Thyroid gland (tissue), 4 donors: Measurements from ENCODE around the gene EPHA2. TPM values are rescaled to one million over a fixed set of nuclear protein-coding genes. Genes with fewer than 3 reads are reported as not detected.

Experiments used
- DNase-seq, 2 donors: peaks; one replicate each; pipeline ENCODE4 v3.0.0-alpha.2; 2019
- H3K27ac ChIP-seq, 3 donors: fragments of 200-600 bp; sonication (generic); 1 replicate in 2 of 3; 2 replicates in 1 of 3; pipeline ENCODE4 v1.5.1; 2016 to 2019; ENCODE audit warnings: mild to moderate bottlenecking in 1 of 3, moderate library complexity in 1 of 3
- H3K27me3 ChIP-seq: fragments of 200-600 bp; sonication (generic); one replicate; pipeline ENCODE4 v1.5.1; 2019
- H3K36me3 ChIP-seq, 2 donors: fragments of 200-600 bp; sonication (generic); one replicate each; pipeline ENCODE4 v1.5.1; 2016 to 2019
- H3K4me1 ChIP-seq, 2 donors: fragments of 200-600 bp; sonication (generic); one replicate each; pipeline ENCODE4 v1.5.1; 2017 to 2019
- H3K4me3 ChIP-seq, 3 donors: fragments of 200-600 bp; sonication (generic); replicated peaks in 1 of 3; 1 replicate in 2 of 3; 2 replicates in 1 of 3; pipeline ENCODE4 v1.5.1; 2016; ENCODE audit warnings: mild to moderate bottlenecking in 1 of 3
- H3K9me3 ChIP-seq: fragments of 200-600 bp; sonication (generic); one replicate; pipeline ENCODE4 v1.5.1; 2017
- POLR2A ChIP-seq, 2 donors: fragments of 450-650 bp; IDR thresholded peaks; one replicate each; pipeline ENCODE4 v1.6.1; 2017; ENCODE audit warnings: antibody characterized with exemption in 2 of 2, mild to moderate bottlenecking in 2 of 2, moderate library complexity in 1 of 2
- WGBS, 2 donors: methylation state at CpG; one replicate each; pipeline ENCODE4 v1.1.5; 2017; 5-methylcytosine and 5-hydroxymethylcytosine counted together
- intact Hi-C: fragments of 100-400 bp; cut with DNase I; formaldehyde crosslinking; loops from one replicate; pipeline ENCODE4 v1.15.1; 2023
- total RNA-seq, 4 donors: library from RNA; depleted of rRNA; stranded (reverse); fragments of >200 nt; gene quantifications; one replicate each; pipeline ENCODE4 v1.2.3, GENCODE V29; 2016
- TF ChIP-seq, protein P1 (sequence below), 6 experiments: fragments of 200-600 bp in 3 of 6; fragments of 450-650 bp in 3 of 6; sonication (generic) in 3 of 6; IDR thresholded peaks; one replicate each; pipeline ENCODE4 v1.5.1; 2016 to 2019; ENCODE audit warnings: antibody characterized with exemption in 6 of 6, mild to moderate bottlenecking in 2 of 6, inconsistent platforms in 1 of 6, moderate library complexity in 1 of 6

EPHA2 gene
- total RNA-seq, 4 donors from 2014 or later: 22.3 to 53.2 (median 29.3) TPM

DNA sequence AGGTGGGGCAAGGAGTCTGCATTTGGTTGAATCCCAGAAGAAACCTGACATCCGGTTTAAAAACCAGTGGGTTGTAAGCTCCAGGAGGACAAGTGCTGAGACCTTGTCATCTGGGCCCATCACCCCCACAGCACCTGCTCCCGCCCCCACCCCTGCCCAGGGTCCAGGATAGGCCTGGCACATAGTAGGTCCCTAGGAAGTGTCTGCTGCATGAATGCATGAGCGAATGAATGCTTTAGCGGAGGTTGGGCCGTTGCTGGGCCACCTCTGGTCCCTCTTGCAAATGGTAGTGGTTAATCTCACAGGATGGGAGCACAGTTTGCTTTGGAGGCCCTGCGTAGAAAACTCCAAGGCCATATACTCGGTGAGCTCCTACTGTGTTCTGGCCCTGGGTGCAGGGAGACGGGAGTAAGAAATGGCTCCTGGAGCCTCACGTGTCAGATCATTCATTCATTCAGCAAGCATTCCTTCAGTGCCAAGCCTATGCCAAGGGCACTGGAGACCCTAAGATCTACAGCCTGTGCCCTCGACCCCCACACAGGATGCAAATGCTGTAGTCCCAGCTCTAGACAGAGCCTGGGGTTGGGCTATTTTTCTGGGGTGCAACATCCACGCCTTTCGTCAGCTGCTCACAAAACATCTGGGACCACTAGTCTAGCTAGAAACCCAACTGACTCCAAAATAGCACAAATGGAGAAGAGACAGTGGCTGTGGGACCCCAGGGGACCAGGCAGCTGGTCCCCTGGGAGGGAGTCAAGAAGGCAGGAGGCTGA lies 28.9 kb downstream of the EPHA2 start:
- Histone ChIP-seq H3K36me3 (peaks cover 59 to 60% of the 10 kb centered on the region in 2 donors), H3K9me3 (no peaks in the 10 kb centered on the region), H3K27me3 (no peaks in the 10 kb centered on the region), H3K4me3 (no peak overlapping the region), H3K4me1 (peaks cover 0 to 10% of the 10 kb centered on the region in 2 donors), H3K27ac (peak overlapping the region in 2 of 3 donors; percentile 24 to 61)
- intact Hi-C loops: no loop called here
- 89 to 93% methylated on average over 10 to 12 of the region's 12 CpGs for WGBS, 2 donors
- no peak for TF ChIP-seq POLR2A (IDR thresholded peaks at IDR 0.05)
- TF ChIP-seq, protein P1, sequence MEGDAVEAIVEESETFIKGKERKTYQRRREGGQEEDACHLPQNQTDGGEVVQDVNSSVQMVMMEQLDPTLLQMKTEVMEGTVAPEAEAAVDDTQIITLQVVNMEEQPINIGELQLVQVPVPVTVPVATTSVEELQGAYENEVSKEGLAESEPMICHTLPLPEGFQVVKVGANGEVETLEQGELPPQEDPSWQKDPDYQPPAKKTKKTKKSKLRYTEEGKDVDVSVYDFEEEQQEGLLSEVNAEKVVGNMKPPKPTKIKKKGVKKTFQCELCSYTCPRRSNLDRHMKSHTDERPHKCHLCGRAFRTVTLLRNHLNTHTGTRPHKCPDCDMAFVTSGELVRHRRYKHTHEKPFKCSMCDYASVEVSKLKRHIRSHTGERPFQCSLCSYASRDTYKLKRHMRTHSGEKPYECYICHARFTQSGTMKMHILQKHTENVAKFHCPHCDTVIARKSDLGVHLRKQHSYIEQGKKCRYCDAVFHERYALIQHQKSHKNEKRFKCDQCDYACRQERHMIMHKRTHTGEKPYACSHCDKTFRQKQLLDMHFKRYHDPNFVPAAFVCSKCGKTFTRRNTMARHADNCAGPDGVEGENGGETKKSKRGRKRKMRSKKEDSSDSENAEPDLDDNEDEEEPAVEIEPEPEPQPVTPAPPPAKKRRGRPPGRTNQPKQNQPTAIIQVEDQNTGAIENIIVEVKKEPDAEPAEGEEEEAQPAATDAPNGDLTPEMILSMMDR (IDR thresholded peaks at IDR 0.05): no peak
- no peak for DNase-seq

DNA sequence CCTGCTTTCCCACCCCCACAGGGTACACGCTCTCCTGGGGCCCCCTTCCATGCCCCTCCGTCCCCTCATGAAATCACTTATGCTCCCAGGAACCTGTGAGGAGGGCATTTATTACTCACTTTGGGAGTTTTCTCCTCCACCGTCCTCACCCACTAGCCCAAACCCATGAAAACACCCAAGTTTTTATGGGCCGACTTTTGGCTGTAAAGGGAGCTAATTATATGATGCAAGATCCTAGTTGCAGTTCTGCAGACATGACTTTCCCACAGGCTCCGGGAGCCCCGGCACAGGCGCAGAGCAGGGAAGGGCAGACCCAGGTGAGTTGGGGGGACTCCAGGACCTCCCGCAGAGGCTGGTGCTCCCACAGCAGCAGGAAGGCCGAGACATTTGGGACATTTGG lies 29.7 kb downstream of the EPHA2 start:
- TF ChIP-seq, protein P1 (IDR thresholded peaks at IDR 0.05): no peak
- no peak for TF ChIP-seq POLR2A (IDR thresholded peaks at IDR 0.05)
- DNase-seq: no peak
- intact Hi-C loops: no loop called here
- Histone ChIP-seq H3K27ac (no peak overlapping the region), H3K9me3 (no peaks in the 10 kb centered on the region), H3K4me3 (no peak overlapping the region), H3K27me3 (no peaks in the 10 kb centered on the region), H3K4me1 (peaks cover 0 to 17% of the 10 kb centered on the region in 2 donors), H3K36me3 (peaks cover 54% of the 10 kb centered on the region in 2 donors)
- 93 to 95% methylated on average over 8 to 9 of the region's 9 CpGs for WGBS, 2 donors

DNA sequence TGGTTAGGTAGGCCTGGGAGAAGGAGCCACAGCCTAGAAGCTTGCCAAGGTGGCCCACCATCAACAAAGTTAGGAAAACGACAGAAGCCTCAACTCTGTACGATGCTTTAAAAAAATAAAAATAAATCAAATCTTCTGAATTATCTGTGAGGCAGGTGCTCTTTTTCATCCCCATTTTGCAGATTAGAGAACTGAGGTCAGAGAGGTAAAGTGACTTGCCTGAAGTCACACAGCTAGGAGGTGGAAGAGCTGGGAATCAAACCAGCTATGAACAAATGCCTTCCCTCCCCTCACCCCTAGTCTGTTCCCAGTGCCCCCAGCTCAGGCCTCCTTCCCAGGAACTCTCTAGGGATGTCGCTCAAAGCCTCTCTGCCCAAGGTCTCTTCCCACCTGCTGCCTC lies 30.4 kb downstream of the EPHA2 start:
- DNase-seq: no peak

DNA sequence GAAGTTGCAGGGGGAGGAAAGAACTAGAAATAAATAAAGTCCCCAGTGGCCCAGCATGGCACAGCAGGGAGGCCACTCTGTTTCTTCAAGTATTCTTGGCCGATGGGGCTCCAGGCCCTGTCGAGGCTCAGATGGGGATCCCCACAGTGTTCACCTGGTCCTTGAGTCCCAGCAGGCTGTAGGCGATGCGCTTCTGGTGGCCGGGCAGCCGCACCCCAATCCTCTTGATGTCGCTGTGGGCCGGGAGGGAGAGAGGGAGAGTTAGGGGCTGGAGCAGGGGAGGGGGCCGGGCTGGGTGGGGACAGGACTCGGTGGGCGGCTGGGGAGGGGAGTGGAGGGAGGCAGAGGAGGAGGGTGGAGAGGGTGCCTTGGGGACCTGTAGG lies 30.8 kb downstream of the EPHA2 start:
- TF ChIP-seq, protein P1 (IDR thresholded peaks at IDR 0.05): no peak
- no peak overlapping the region for H3K27ac ChIP-seq
- whole genome bisulfite sequencing, 2 donors: 85 to 87% methylated on average over 11 of the region's 11 CpGs
- H3K4me1 ChIP-seq: peaks cover 0 to 25% of the 10 kb centered on the region in 2 donors
- DNase-seq: no peak
- intact Hi-C loops: no loop called here
- no peaks in the 10 kb centered on the region for H3K9me3 ChIP-seq
- H3K4me3 ChIP-seq: no peak overlapping the region
- H3K36me3 ChIP-seq: peaks cover 43 to 53% of the 10 kb centered on the region in 2 donors
- H3K27me3 ChIP-seq: no peaks in the 10 kb centered on the region

More for the DNA sequence above, 30.4 kb downstream of the EPHA2 start:
- no peak overlapping the region for H3K27ac ChIP-seq
- TF ChIP-seq, protein P1 (IDR thresholded peaks at IDR 0.05): no peak
- TF ChIP-seq POLR2A (IDR thresholded peaks at IDR 0.05): no peak
- H3K4me3 ChIP-seq: no peak overlapping the region
- 93% methylated on average over 3 of the region's 3 CpGs for WGBS, 2 donors
- peaks cover 47 to 54% of the 10 kb centered on the region in 2 donors for H3K36me3 ChIP-seq
- no peaks in the 10 kb centered on the region for H3K9me3 ChIP-seq
- intact Hi-C loops: no loop called here
- H3K27me3 ChIP-seq: no peaks in the 10 kb centered on the region
- peaks cover 0 to 24% of the 10 kb centered on the region in 2 donors for H3K4me1 ChIP-seq

DNA sequence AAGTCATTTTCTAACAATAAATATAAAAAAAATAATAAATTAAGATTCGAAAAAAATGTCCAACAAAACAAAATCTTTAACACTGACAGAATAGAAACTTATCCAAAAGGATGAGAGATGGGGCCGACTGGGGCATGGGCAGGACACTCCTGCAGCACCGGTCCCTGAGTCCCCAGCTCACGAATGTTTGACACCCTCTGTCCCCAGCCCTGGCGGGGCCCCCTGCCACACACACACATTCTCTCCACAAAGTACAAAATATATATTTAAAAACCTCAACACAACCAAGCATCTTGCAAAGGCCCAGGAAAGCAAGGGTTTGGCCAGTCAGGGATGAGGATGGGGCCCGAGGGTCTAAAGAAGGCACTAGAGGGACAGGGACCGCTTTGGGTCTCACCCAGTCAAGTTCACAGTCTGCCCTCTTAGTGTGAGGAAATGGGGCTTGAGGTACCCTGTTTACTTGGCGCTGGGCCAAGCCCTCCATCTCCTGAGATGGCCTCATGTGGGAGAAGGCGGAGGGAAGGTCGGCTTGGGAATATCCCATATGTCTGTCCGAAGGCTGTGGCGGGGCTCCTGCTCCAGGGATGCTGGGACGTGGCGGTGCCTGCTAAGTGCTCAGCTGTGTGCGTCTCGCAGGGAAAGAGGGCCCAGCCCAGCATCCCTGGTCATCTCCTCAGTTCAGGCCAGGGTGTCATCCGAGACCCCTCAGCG lies 31.3 kb downstream of the EPHA2 start:
- TF ChIP-seq POLR2A (IDR thresholded peaks at IDR 0.05): no peak
- TF ChIP-seq, protein P1 (IDR thresholded peaks at IDR 0.05): no peak
- Histone ChIP-seq H3K27me3 (no peaks in the 10 kb centered on the region), H3K27ac (no peak overlapping the region), H3K36me3 (peaks cover 37 to 47% of the 10 kb centered on the region in 2 donors), H3K4me3 (no peak overlapping the region), H3K9me3 (no peaks in the 10 kb centered on the region), H3K4me1 (peaks cover 0 to 25% of the 10 kb centered on the region in 2 donors)
- DNase-seq: no peak
- intact Hi-C loops: no loop called here
- 87 to 91% methylated on average over 14 to 18 of the region's 18 CpGs for WGBS, 2 donors
